Measurements from ENCODE around the gene UAP1L1.

DNA sequence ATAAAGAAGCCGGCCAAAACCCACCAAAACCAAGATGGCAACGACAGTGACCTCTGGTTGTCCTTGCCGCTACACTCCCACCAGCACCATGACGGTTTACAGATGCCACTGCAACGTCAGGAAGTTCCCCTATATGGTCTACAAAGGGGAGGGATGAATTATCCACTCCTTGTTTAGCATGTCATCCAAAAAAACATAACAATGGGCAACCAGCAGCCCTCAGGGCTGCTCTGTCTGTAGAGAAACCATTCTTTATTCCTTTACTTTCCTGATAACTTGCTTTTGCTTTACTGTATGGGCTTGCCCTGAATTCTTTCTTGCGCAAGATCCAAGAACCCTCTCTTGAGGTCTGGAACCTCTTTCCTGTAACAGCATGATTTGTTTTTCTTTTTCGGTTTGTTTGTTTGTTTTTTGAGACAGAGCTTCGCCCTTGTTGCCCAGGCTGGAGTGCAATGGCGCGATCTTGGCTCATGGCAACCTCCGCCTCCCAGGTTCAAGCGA, 2.0 kb upstream of the UAP1L1 start:
- TF ChIP-seq EZH2 (IDR thresholded peaks at IDR 0.05; ENCODE audit: borderline replicate concordance) = no peak
- TF ChIP-seq, protein P1, sequence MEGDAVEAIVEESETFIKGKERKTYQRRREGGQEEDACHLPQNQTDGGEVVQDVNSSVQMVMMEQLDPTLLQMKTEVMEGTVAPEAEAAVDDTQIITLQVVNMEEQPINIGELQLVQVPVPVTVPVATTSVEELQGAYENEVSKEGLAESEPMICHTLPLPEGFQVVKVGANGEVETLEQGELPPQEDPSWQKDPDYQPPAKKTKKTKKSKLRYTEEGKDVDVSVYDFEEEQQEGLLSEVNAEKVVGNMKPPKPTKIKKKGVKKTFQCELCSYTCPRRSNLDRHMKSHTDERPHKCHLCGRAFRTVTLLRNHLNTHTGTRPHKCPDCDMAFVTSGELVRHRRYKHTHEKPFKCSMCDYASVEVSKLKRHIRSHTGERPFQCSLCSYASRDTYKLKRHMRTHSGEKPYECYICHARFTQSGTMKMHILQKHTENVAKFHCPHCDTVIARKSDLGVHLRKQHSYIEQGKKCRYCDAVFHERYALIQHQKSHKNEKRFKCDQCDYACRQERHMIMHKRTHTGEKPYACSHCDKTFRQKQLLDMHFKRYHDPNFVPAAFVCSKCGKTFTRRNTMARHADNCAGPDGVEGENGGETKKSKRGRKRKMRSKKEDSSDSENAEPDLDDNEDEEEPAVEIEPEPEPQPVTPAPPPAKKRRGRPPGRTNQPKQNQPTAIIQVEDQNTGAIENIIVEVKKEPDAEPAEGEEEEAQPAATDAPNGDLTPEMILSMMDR (IDR thresholded peaks at IDR 0.05; ENCODE audit: poor library complexity) = no peak

All from hepatocyte (in vitro differentiated cells).